NCI-H748 (cell line): ENCODE data around the gene FOXRED1.

Experiments
- DNase-seq: peaks from one replicate; lab custom pipeline; 2025; ENCODE audit not compliant: unreplicated experiment; lab: John Stamatoyannopoulos, UW

Gene FOXRED1

DNA sequence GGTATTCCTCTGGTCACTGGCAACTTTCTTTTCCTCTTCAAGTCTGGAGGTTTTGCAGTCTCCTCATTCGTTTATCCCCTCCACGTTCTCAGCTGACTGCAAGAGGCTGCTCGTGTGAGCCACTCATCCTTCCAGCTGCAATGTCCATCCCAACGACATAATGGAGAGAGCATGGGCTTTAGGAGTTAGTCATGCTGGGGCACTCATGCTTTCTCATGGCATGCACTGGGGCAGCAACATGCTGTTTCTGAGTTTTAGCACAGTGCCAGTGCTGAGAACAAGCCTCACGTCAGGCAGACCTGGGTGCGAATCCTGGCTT, 42.0 kb downstream of the FOXRED1 start:
- DNase-seq = no peak

DNA sequence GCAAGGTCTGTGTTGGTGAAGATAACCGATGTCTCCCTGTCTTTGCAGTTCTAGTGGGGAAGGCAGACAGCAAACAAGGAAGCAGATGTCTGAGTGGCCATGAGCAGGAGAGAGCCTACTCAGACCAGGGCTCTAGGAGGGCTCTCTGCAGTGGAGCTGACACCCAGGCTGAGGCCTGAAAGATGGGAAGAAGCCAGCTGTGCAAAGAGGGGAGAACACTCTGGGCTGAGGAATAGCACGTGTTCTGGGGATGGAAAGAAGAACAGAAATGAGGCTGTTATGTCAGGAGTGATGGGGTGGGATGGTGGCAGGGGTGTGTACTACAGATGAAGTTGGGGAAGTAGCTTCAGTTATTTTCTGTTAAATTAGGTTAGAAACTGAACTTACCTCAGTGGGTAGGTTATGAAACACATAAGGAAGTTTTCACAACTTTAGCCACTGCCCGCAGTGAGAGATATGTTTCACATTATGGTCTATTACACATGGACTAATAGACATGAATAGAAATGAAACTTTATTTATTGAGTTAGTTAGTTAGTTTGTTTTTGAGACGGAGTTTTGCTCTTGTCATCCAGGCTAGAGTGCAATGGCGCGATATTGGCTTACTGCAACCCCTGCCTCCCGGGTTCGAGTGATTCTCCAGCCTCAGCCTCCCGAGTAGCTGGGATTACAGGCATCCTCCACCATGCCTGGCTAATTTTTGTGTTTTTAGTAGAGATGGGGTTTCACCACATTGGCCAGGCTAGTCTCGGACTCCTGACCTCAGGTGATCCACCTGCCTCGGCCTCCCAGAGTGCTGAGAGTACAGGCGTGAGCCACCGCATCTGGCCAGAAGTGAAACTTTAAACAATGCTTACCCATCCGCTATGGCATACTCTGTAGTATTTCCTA, 42.7 kb downstream of the FOXRED1 start:
- no peak for DNase-seq

DNA sequence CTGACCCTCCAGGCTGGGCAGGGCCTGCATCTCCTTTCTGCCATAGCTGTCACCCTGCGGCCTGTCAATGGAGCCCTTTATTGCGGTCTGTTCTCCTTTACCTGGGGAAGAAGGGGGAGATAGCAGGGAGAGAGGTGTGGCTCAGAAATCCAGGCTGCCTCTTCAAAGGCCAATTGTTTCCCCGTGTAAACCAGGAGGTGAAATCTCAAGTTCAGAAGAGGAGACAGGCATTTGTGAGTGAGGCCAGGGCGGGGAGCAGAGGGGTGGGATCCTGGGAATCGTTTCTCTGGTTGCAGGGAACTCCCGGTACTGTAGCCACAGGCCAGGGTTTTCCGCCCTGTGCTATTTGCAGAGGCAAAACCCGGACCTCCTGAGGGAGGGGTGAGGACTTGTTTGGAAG, 44.0 kb downstream of the FOXRED1 start:
- DNase-seq = no peak

DNA sequence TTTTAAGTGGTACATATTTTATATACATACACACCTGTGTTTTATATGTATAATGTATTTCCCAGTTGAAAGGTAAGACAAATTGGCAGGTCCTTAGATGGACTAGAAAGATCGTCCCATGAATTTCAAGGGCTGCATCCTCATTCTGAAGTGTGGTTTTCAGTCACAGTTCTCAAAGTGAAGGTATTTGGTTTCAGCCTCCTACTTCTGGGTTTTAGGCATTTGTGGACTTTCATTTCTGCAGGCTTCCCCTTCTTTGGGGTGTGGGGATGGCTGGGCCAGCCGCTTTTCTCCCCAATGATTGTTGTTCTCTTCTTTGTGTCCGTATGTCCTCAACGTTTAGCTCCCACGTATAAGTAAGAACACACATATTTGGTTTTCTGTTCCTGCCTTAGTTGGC, 44.9 kb downstream of the FOXRED1 start:
- DNase-seq = no peak

DNA sequence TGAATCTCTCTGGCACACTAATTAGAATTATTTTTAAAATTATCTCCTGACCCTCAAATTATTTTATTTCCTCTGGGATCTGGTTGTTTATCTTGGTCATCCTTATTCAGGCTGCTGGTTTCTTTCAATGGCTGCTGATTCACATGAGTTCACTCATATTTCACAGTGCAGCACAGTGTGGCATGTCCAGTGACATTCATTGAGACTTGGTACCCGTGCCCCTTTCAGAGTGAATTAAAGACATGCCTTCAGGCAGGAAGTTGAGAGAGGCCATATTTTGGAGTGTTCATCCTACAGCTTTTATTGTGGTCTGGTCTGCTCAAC, 48.4 kb downstream of the FOXRED1 start:
- DNase-seq = no peak

DNA sequence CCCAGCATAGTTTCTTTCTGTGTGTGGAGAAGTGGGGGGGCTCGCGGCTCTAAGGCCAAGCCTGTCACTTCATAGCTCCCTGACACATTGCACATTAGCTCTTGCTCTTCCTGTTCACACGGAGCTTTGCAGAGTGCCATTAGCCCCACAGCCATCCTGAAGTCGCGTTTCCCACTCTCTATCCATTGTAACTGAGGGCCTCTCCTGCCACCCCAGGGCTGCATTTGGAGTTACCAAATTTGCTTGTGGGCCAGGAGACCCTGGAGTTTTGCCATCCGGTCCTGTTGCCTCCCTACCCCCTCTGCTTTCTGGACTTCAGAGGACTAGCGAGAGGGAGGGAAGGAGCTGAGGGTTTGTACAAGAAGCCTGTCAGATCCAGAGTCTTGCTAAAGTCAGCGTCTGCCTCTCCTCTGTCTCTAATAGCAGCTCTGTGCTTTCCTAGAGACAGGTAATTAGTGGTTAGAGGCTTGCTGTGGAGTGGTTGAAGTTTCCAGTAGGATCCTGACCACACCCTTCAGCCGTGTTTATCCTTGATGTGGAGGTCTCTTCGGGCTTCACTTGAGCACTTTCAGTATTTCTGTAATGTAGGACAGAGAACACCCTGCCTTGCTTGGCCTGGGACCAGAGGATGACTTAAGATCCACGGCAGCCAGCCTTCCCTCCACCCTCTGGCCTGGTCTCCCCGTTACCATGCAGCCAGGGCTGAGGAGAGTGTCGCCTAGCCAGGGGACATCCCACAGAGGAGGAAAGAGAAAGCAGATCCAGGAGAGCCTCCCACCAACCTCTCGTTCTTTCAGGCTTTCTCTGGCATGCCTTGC, 49.0 kb downstream of the FOXRED1 start:
- DNase-seq = no peak

DNA sequence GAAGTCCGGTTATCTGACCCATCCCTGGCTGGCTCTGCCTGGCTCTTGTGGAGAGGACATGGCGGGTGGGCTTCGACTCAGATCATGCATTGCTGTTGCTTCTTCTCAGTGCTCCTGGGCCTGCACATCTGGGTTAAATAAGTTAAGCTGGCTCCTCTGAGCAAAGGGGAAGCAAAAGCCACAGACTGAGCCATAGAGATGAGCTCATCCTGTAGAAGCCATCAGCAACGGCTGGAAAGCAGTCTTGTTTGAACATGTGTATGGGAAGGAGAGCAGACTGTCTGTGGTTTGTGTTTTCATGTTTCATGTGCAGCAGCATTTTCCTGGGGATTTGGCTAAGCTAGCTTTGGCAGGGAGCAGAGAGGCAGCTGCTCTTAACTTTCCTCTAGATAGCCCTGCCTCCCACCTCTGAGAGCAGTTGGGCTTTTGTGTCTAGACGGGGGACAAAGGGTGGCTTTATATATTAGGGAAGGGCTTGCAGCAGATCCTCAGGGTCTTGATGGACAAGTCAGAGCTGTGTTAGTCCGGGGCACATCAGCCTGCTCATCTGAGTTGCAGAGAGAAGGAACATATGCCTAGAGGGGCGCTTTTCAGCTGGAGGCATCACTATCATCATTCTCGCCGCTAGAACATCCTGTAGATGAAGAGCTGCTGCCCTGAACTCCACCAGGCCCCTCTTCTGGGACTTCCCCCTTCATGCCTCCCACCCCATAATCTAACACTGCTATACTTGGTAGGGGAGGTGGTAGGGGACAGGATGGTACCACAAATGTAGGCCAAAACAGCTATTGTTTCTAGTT, 49.8 kb downstream of the FOXRED1 start:
- DNase-seq = no peak

DNA sequence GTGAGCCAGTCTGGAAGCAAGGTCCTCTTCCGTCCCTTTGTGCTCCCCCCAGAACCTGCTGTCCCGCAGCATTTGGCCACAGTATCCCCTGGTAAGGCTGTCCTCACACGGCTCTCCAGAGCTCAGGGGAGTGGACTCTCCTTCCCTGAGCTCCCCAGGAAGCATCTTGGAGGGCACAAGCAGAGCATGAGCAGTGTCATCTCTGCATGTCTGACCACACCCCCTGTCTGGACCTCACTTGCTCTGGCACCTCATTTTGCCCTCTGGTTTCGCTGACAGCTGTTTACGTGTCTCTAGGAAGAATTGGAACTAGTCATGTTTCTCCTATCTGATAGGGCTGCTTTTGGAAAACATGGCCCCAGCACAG, 50.4 kb downstream of the FOXRED1 start:
- DNase-seq = no peak

DNA sequence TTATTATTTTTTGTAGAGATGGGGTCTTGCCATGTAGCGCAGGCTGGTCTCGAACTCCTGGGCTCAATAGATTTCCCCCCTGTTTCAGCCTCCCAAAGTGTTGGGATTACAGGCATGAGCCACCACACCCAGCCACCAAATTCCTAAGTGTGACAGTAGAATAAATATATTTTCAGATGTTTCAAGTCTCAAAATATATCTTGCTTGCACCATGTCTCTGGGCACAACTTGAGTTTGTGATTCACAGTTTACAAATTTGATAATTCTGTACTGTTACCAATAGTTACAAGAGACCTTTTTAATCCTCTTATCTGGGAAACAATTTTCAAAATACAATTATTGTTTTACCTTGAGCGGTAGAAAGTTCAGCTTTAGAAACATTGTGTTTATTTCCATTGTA, 54.0 kb downstream of the FOXRED1 start:
- DNase-seq = no peak

DNA sequence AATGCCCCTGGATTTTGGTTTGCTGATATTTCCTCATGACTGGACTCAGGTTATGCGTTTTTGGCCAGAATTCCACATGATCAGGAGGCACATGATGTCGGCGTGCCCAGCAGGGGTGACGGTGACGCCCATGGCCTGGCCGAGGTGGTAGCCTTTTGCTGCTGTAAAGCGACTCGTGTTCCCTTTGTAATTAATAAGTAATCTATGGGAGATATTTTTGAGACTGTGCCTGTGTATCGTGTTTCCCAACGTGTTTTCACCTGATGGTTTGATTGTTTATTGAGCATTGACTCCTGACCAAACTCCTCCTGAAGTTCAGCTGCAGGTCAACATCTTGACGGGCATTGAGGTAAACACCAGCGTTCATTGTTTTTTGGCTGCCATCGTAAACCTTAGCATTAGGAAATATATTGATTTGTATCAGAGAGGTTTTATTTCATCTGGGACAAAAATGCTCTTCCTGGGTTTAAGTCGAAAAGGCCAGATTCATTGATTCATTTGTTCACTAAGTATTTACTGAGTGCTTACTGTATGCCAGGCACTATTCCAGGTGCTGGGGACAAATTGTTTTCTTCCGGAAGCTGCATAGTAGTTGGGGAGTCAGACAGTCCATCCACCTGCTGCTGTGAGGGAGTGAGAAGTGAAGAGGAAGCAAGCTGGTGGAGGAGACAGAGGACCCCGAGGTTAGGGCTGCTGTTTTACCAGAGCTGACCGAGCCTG, 58.5 kb downstream of the FOXRED1 start:
- no peak for DNase-seq
